Stomach (tissue), 9 donors: ENCODE results near the gene SSTR5. TPM values are rescaled to one million over a fixed set of nuclear protein-coding genes. Genes with fewer than 3 reads are reported as not detected.
A peak's percentile ranks its signal among the peaks of the same experiment; 100 is the strongest.

Source experiments
- DNase-seq, 2 donors: peaks; one replicate each; pipeline versions ENCODE4 v3.0.0 to v3.0.0-alpha.2; 2013 to 2019
- H3K27ac ChIP-seq, 5 donors: fragments of 200-600 bp in 4 of 5; sonication (generic) in 4 of 5; one replicate each; pipeline ENCODE4 v1.5.1; 2013 to 2019; ENCODE audit warnings: mild to moderate bottlenecking in 1 of 5, moderate library complexity in 1 of 5
- H3K27me3 ChIP-seq, 3 donors: fragments of 200-600 bp; sonication (generic); one replicate each; pipeline ENCODE4 v1.5.1; 2017 to 2019; ENCODE audit warnings: mixed run types in 1 of 3
- H3K36me3 ChIP-seq, 4 donors: fragments of 200-600 bp; sonication (generic); 1 replicate in 3 of 4; 2 replicates in 1 of 4; pipeline ENCODE4 v1.5.1; 2016 to 2019
- H3K4me1 ChIP-seq, 4 donors: fragments of 200-600 bp; sonication (generic); one replicate each; pipeline ENCODE4 v1.5.1; 2016 to 2019
- H3K4me3 ChIP-seq, 4 donors: fragments of 200-600 bp; sonication (generic) in 3 of 4; one replicate each; pipeline ENCODE4 v1.5.1; 2016 to 2019; ENCODE audit warnings: mild to moderate bottlenecking in 1 of 4
- H3K9me3 ChIP-seq, 4 donors: fragments of 200-600 bp; sonication (generic); one replicate each; pipeline ENCODE4 v1.5.1; 2016 to 2019
- CTCF ChIP-seq, 7 experiments: fragments of 450-650 bp in 4 of 7; fragments of 200-600 bp in 3 of 7; sonication (generic) in 3 of 7; IDR thresholded peaks; one replicate each; pipeline ENCODE4 v1.5.1; 2016 to 2019; ENCODE audit warnings: antibody characterized with exemption in 7 of 7, control low read depth in 2 of 7, mild to moderate bottlenecking in 1 of 7
- EP300 ChIP-seq: sonication (generic); formaldehyde crosslinking; IDR thresholded peaks from one replicate; pipeline ENCODE4 v1.6.1; 2017; ENCODE audit warnings: antibody characterized with exemption
- POLR2A ChIP-seq, 4 donors: fragments of 450-650 bp; IDR thresholded peaks; one replicate each; pipeline ENCODE4 v1.6.1; 2016; ENCODE audit warnings: antibody characterized with exemption in 4 of 4, control low read depth in 2 of 4, mild to moderate bottlenecking in 1 of 4, moderate library complexity in 1 of 4
- POLR2AphosphoS5 ChIP-seq, 3 donors: sonication (generic); formaldehyde crosslinking; IDR thresholded peaks; one replicate each; pipeline ENCODE4 v1.6.1; 2016; ENCODE audit warnings: antibody characterized with exemption in 3 of 3
- whole genome bisulfite sequencing, 5 donors: extraction: QIAGEN DNeasy Blood & Tissue Kit in 3 of 5; methylation state at CpG; one replicate each; pipeline versions ENCODE4 v1.1.5 to v1.1.7; 2013 to 2018; 5-methylcytosine and 5-hydroxymethylcytosine counted together
- intact Hi-C: fragments of 100-400 bp; cut with DNase I; formaldehyde crosslinking; loops from one replicate; pipeline ENCODE4 v1.15.1; 2023; ENCODE audit warnings: low total_unique reads
- polyA plus RNA-seq, 3 donors: library from polyadenylated mRNA; stranded (reverse); fragments of 200-250 nt; gene quantifications; one replicate each; pipeline ENCODE4 v1.2.3, GENCODE V29; 2013
- total RNA-seq, 5 donors: library from RNA; depleted of rRNA; stranded (reverse); fragments of >200 nt; gene quantifications; one replicate each; pipeline versions ENCODE4 v1.1.0 to v1.2.3, GENCODE V29; 2014 to 2016
- donor health status: healthy with polysubstance abuse.
- donor health status: Bipolar disorder and iron deficiency.
- donor health status: healthy.

Gene SSTR5
- total and polyA plus RNA-seq, 8 donors: 0.13 TPM; not detected in 7

GRCh38 chr16:1080801-1081733 lies 8.5 kb downstream of the SSTR5 start:
- DNase-seq: peak in 1 of 2 donors; percentile 75
- Histone ChIP-seq H3K4me3 (no peak overlapping the region), H3K9me3 (peaks cover 11 to 33% (median 30%) of the 10 kb centered on the region in 4 donors), H3K27ac (no peak overlapping the region), H3K36me3 (no peaks in the 10 kb centered on the region), H3K4me1 (peaks cover 13 to 42% (median 24%) of the 10 kb centered on the region in 4 donors), H3K27me3 (peaks cover 16 to 100% (median 79%) of the 10 kb centered on the region in 3 donors)
- WGBS, 5 donors: 24 to 47% (median 37%) methylated on average over 24 to 42 of the region's 42 CpGs
- TF ChIP-seq POLR2AphosphoS5 (IDR thresholded peaks at IDR 0.05): no peak
- no peak for TF ChIP-seq POLR2A (IDR thresholded peaks at IDR 0.05)
- TF ChIP-seq EP300: no peak
- no peak for TF ChIP-seq CTCF (IDR thresholded peaks at IDR 0.05)
- intact Hi-C loops: no loop called here

DNA sequence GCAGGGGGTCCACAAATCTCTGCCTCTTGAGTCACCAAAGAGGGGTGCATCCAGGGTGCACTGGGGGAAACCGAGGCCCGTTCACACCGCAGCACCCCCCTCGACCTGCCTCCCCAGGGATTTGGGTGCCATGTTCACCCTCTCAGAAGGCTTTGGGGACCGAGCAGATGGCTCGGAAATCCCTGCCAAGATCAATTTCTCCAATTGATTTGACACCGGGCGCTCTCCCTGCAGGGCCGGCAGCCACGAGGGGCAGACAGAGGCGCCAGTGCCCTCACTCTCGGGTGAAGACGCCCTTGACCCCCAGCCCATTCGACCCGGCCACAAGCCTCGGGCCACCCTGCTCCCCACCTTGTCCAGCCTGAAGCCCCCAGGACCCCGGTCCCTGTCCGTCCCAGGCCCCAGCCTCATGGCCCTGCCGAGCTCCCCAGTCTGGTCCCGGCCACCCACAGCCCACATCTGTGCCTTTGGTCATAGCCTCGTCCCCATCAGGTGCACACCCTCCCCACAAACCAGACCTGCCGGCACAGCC lies 9.3 kb downstream of the SSTR5 start:
- Histone ChIP-seq H3K4me3 (no peak overlapping the region), H3K36me3 (no peaks in the 10 kb centered on the region), H3K4me1 (peaks cover 13 to 39% (median 21%) of the 10 kb centered on the region in 4 donors), H3K27me3 (peaks cover 16 to 100% (median 82%) of the 10 kb centered on the region in 3 donors), H3K27ac (no peak overlapping the region), H3K9me3 (peaks cover 11 to 37% (median 35%) of the 10 kb centered on the region in 4 donors)
- intact Hi-C loops: no loop called here
- no peak for TF ChIP-seq EP300
- WGBS, 5 donors: 65 to 71% (median 65%) methylated on average over 12 to 22 of the region's 22 CpGs
- DNase-seq: no peak

GRCh38 chr16:1082266-1082951 lies 9.9 kb downstream of the SSTR5 start:
- 39 to 66% (median 43%) methylated on average over 9 to 21 of the region's 21 CpGs for WGBS, 5 donors
- peaks cover 11 to 37% (median 35%) of the 10 kb centered on the region in 4 donors for H3K9me3 ChIP-seq
- peak in 1 of 2 donors; percentile 80 for DNase-seq
- H3K27ac ChIP-seq: no peak overlapping the region
- no peaks in the 10 kb centered on the region for H3K36me3 ChIP-seq
- intact Hi-C loops: no loop called here
- peaks cover 12 to 100% (median 82%) of the 10 kb centered on the region in 3 donors for H3K27me3 ChIP-seq
- H3K4me1 ChIP-seq: peaks cover 13 to 33% (median 18%) of the 10 kb centered on the region in 4 donors
- no peak for TF ChIP-seq POLR2AphosphoS5 (IDR thresholded peaks at IDR 0.05)
- no peak for TF ChIP-seq CTCF (IDR thresholded peaks at IDR 0.05)
- no peak for TF ChIP-seq POLR2A (IDR thresholded peaks at IDR 0.05)
- no peak for TF ChIP-seq EP300
- H3K4me3 ChIP-seq: no peak overlapping the region

DNA sequence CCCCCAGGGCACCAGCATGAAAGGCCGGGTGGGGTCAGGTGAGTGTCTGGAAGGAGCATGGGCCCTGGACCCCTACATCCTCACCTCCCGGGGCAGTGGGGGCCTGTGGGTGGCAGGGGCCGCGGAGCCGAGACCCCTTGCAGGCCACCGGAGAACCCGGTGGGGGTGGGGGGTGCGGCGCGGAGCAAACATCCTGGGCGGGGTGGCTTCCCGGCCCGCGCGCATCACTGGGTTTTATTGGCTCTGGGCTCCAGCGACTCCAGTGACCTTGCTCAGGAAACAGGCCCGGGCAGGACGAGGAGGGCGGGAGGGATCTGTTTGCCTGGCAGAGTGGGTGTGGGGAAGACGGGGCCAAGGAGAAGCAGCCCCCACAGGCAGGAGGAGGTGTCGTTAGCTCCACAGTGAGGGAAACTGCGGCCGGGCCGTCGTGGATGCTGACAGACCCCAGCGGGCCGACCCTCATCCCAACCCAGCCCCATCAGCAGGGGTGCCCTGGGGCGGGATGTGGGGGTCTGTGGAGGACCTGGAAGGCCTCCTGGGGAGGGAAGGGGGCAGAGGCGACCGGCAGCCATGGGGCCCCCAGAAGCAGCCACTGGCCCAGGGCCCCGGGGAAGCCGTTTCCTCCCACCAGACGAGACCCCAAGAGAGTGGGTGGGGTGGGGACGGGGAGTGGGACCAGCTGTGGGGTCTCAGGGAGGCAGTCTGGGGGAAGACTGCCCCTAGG lies 10.6 kb downstream of the SSTR5 start:
- Histone ChIP-seq H3K27me3 (peaks cover 12 to 100% (median 83%) of the 10 kb centered on the region in 3 donors), H3K4me3 (no peak overlapping the region), H3K36me3 (no peaks in the 10 kb centered on the region), H3K4me1 (peaks cover 11 to 29% (median 15%) of the 10 kb centered on the region in 4 donors), H3K9me3 (peaks cover 11 to 37% (median 35%) of the 10 kb centered on the region in 4 donors), H3K27ac (no peak overlapping the region)
- peak in 1 of 2 donors; percentile 62 for DNase-seq
- TF ChIP-seq CTCF (IDR thresholded peaks at IDR 0.05) (no peak), POLR2A (IDR thresholded peaks at IDR 0.05) (no peak), POLR2AphosphoS5 (IDR thresholded peaks at IDR 0.05) (no peak), EP300 (no peak)
- intact Hi-C loops: no loop called here
- WGBS, 5 donors: 45 to 58% (median 55%) methylated on average over 11 to 34 of the region's 34 CpGs
